Ammon's horn (tissue), 1 donor: ENCODE results near the gene LYST.
A peak's percentile ranks its signal among the peaks of the same experiment; 100 is the strongest.
"Not testable (repeated sequence)": the region's sequence is repeated elsewhere in the genome, so short reads cannot be mapped to it uniquely, and the experiment has no call there.

Source experiments
- DNase-seq: peaks from one replicate; pipeline ENCODE4 v3.0.0-alpha.2; 2016; ENCODE audit warnings: low spot score

The LYST gene

GRCh38 chr1:235657747-235658526, 208.8 kb downstream of the LYST start:
- no peak for DNase-seq

- no peak for DNase-seq
These were observed 209.4 kb downstream of the LYST start for GRCh38 chr1:235657269-235657668.

GRCh38 chr1:235652364-235652763, 214.3 kb downstream of the LYST start:
- DNase-seq = no peak

- no peak for DNase-seq
These were observed 215.4 kb downstream of the LYST start for GRCh38 chr1:235651170-235651806.

GRCh38 chr1:235650341-235651169, 216.2 kb downstream of the LYST start:
- no peak for DNase-seq

GRCh38 chr1:235649368-235650163, 217.1 kb downstream of the LYST start, which contains the start of gene GNG4:
Gene GNG4, minus strand, starts transcription at chr1:235649784. Its CDS starts 65,946 bp downstream, at chr1:235583838.
- no peak for DNase-seq

GRCh38 chr1:235648954-235649367, 217.7 kb downstream of the LYST start:
- DNase-seq = peak; percentile 29

- no peak for DNase-seq
These were observed 218.2 kb downstream of the LYST start for GRCh38 chr1:235648407-235648907.

- DNase-seq = not testable (repeated sequence)
These were observed 219.2 kb downstream of the LYST start for GRCh38 chr1:235647537-235647936.

GRCh38 chr1:235646463-235646862, 220.2 kb downstream of the LYST start:
- DNase-seq = no peak

GRCh38 chr1:235644693-235645305, 221.9 kb downstream of the LYST start:
- DNase-seq = no peak

GRCh38 chr1:235643837-235644692, 222.6 kb downstream of the LYST start:
- no peak for DNase-seq

- DNase-seq = no peak
These were observed 223.7 kb downstream of the LYST start for GRCh38 chr1:235642943-235643371.

- no peak for DNase-seq
These were observed 224.4 kb downstream of the LYST start for GRCh38 chr1:235642011-235642942.

- no peak for DNase-seq
These were observed 226.1 kb downstream of the LYST start for GRCh38 chr1:235640580-235640979.

- no peak for DNase-seq
These were observed 227.2 kb downstream of the LYST start for GRCh38 chr1:235639226-235640205.

- DNase-seq = not testable (repeated sequence)
These were observed 228.1 kb downstream of the LYST start for GRCh38 chr1:235638612-235639011.
